GM18861 (cell line): Measurements from ENCODE around the gene RASL10B.
"Not testable (repeated sequence)": the region's sequence is repeated elsewhere in the genome, so short reads cannot be mapped to it uniquely, and the experiment has no call there.

Experiments used
- ATAC-seq: cut with Tn5 transposase; IDR thresholded peaks from one replicate; pipeline ENCODE4 v1.9.1; 2021; ENCODE audit not compliant: unreplicated experiment

RASL10B gene

GRCh38 chr17:35740997-35741931, 9.8 kb downstream of the RASL10B start:
- ATAC-seq: no peak

GRCh38 chr17:35742496-35742895, 11.1 kb downstream of the RASL10B start:
- no peak for ATAC-seq

GRCh38 chr17:35742896-35743477, 11.5 kb downstream of the RASL10B start:
- no peak for ATAC-seq

- no peak for ATAC-seq
These were observed 12.3 kb downstream of the RASL10B start for GRCh38 chr17:35743626-35744328.

- ATAC-seq: no peak
These were observed 13.4 kb downstream of the RASL10B start for GRCh38 chr17:35744830-35745229.

- ATAC-seq: no peak
These were observed 13.8 kb downstream of the RASL10B start for GRCh38 chr17:35745246-35745645.

GRCh38 chr17:35745749-35746320, 14.4 kb downstream of the RASL10B start:
- no peak for ATAC-seq

- no peak for ATAC-seq
These were observed 16.1 kb downstream of the RASL10B start for GRCh38 chr17:35747540-35748017.

GRCh38 chr17:35748341-35748841, 17.0 kb downstream of the RASL10B start:
- ATAC-seq: no peak

GRCh38 chr17:35748979-35749378, 17.5 kb downstream of the RASL10B start:
- no peak for ATAC-seq

GRCh38 chr17:35749560-35750412, 18.3 kb downstream of the RASL10B start:
- no peak for ATAC-seq

- no peak for ATAC-seq
These were observed 19.3 kb downstream of the RASL10B start for GRCh38 chr17:35750526-35751395.

GRCh38 chr17:35751541-35751940, 20.1 kb downstream of the RASL10B start:
- not testable (repeated sequence) for ATAC-seq

GRCh38 chr17:35752471-35752870, 21.0 kb downstream of the RASL10B start:
- ATAC-seq: no peak

GRCh38 chr17:35752945-35753764, 21.7 kb downstream of the RASL10B start, which contains the start of gene GAS2L2:
Gene GAS2L2 (minus strand): TSS chr17:35753239. CDS start chr17:35752850, 389 bp downstream.
- ATAC-seq: no peak

GRCh38 chr17:35757243-35757642, 25.8 kb downstream of the RASL10B start:
- no peak for ATAC-seq

GRCh38 chr17:35760587-35760986, 29.1 kb downstream of the RASL10B start, which contains the start of gene C17orf50:
Gene C17orf50 (plus strand): TSS chr17:35760887. CDS start chr17:35760942, 55 bp downstream.
- no peak for ATAC-seq

GRCh38 chr17:35761601-35762000, 30.2 kb downstream of the RASL10B start:
- ATAC-seq: no peak
